HepG2 (cell line): ENCODE data around the gene MTOR. TPM values are rescaled to one million over a fixed set of nuclear protein-coding genes. Genes with fewer than 3 reads are reported as not detected.

ENCODE experiments used
- ATAC-seq: fragments of 200-7000 bp; cut with Tn5 transposase; 3 replicates; pipeline ENCODE4 v1.9.1; 2020; ENCODE audit warnings: mild to moderate bottlenecking, moderate library complexity
- BruUV-seq: library from RNA; stranded (reverse); fragments of 400-500 nt; replicated peaks from 2 replicates; lab custom pipeline; 2021; lab: Mats Ljungman, UMichigan
- CTCF ChIA-PET: fragments of 300-600 bp; formaldehyde crosslinking; extraction: SDS; loops from one replicate; lab custom pipeline; 2021; ENCODE audit warnings: low total read pairs, inconsistent platforms, low intra/inter-chr PET ratio; lab: Yijun Ruan, JAX
- POLR2A ChIA-PET: fragments of 350-600 bp; sonication (Branson Sonifier 250); formaldehyde crosslinking; loops from one replicate; lab custom pipeline; 2020; ENCODE audit warnings: antibody characterized with exemption, inconsistent platforms; lab: Yijun Ruan, JAX
- DNase-seq: peaks from one replicate; pipeline ENCODE4 v3.0.0-alpha.2; 2015; ENCODE audit warnings: low spot score
- FAIRE-seq: peaks from 3 replicates; lab custom pipeline; 2011; peaks lifted over from hg19 to GRCh38; lab: Jason Lieb, UNC
- H2AFZ ChIP-seq: one replicate; pipeline ENCODE4 v1.6.1; 2011; ENCODE audit warnings: low read length, inconsistent platforms
- H3K27ac ChIP-seq: fragments of 300-600 bp; 3 replicates; pipeline ENCODE4 v1.8.0; 2011; ENCODE audit warnings: mixed run types, mild to moderate bottlenecking, mixed read lengths, low read length, inconsistent platforms; ENCODE audit not compliant: insufficient read depth; ENCODE audit errors: extremely low read length
- H3K27me3 ChIP-seq, 2 experiments: fragments of 200-600 bp in 1 of 2; 2 replicates in 1 of 2; 3 replicates in 1 of 2; pipeline versions ENCODE4 v1.6.0 to v1.8.0; 2011; ENCODE audit warnings: low read length in 2 of 2, mild to moderate bottlenecking in 2 of 2, moderate library complexity in 2 of 2, inconsistent platforms in 1 of 2; ENCODE audit not compliant: insufficient read depth in 2 of 2, control insufficient read depth in 1 of 2
- H3K36me3 ChIP-seq, 2 experiments: fragments of 200-600 bp in 1 of 2; replicated peaks in 1 of 2; 2 replicates in 1 of 2; 3 replicates in 1 of 2; pipeline versions ENCODE4 v1.5.1 to v1.8.0; 2011; ENCODE audit warnings: low read length in 2 of 2, inconsistent platforms in 1 of 2; ENCODE audit not compliant: insufficient read depth in 2 of 2, control insufficient read depth in 1 of 2
- H3K4me1 ChIP-seq: 2 replicates; pipeline ENCODE4 v1.5.1; 2012; ENCODE audit warnings: low read length, inconsistent platforms; ENCODE audit not compliant: insufficient read depth
- H3K4me2 ChIP-seq: 2 replicates; pipeline ENCODE4 v1.6.0; 2011; ENCODE audit warnings: low read depth, low read length, inconsistent platforms
- H3K4me3 ChIP-seq, 3 experiments: fragments of 200-600 bp in 1 of 3; sonication (generic), shearing (Covaris generic) in 1 of 3; replicated peaks in 1 of 3; 2 replicates each; pipeline ENCODE4 v1.5.1; 2011 to 2016; ENCODE audit warnings: low read length in 3 of 3, inconsistent platforms in 2 of 3, low read depth in 2 of 3, mild to moderate bottlenecking in 2 of 3, control low read depth in 1 of 3, mixed read lengths in 1 of 3; ENCODE audit not compliant: insufficient read depth in 1 of 3
- H3K79me2 ChIP-seq: one replicate; pipeline ENCODE4 v1.6.1; 2011; ENCODE audit warnings: low read length, inconsistent platforms; ENCODE audit not compliant: insufficient read depth
- H3K9ac ChIP-seq: 2 replicates; pipeline ENCODE4 v1.6.0; 2011; ENCODE audit warnings: mild to moderate bottlenecking, low read depth, low read length, inconsistent platforms; ENCODE audit not compliant: insufficient read depth
- H3K9me3 ChIP-seq: 2 replicates; pipeline ENCODE4 v1.5.1; 2012; ENCODE audit warnings: mild to moderate bottlenecking, low read length
- H4K20me1 ChIP-seq: 2 replicates; pipeline ENCODE4 v1.6.0; 2011; ENCODE audit warnings: inconsistent platforms, mild to moderate bottlenecking, low read length, moderate library complexity; ENCODE audit not compliant: insufficient read depth
- CEBPZ ChIP-seq: IDR thresholded peaks from 2 replicates; pipeline ENCODE4 v1.6.1; 2012; ENCODE audit warnings: low read length, improper control_type of control experiment
- IRX3 ChIP-seq: sonication (generic); formaldehyde crosslinking; IDR thresholded peaks from 2 replicates; pipeline ENCODE4 v1.8.1; 2023; ENCODE audit warnings: mild to moderate bottlenecking, low read depth, missing genetic modification reagents, borderline replicate concordance
- KDM3A ChIP-seq: IDR thresholded peaks from 2 replicates; pipeline ENCODE4 v1.6.1; 2018; ENCODE audit warnings: low read depth, missing compliant biosample characterization
- NFE2 ChIP-seq: sonication (generic); formaldehyde crosslinking; IDR thresholded peaks from 2 replicates; pipeline ENCODE4 v1.4.0; 2020; ENCODE audit warnings: missing genetic modification reagents
- RAD21 ChIP-seq: fragments of 450-650 bp; formaldehyde crosslinking; IDR thresholded peaks from 2 replicates; pipeline ENCODE4 v1.5.0; 2020; ENCODE audit warnings: mild to moderate bottlenecking
- TBX3 ChIP-seq: fragments of 450-650 bp; IDR thresholded peaks from 2 replicates; pipeline ENCODE4 v1.6.1; 2017; ENCODE audit warnings: antibody characterized with exemption, mild to moderate bottlenecking, inconsistent platforms, borderline replicate concordance
- TEAD3 ChIP-seq: optimal IDR thresholded peaks from 2 replicates; pipeline ENCODE3; 2016; ENCODE audit warnings: borderline replicate concordance
- ZMYM3 ChIP-seq: sonication (generic); formaldehyde crosslinking; IDR thresholded peaks from 2 replicates; pipeline ENCODE4 v1.5.1; 2020; ENCODE audit warnings: mild to moderate bottlenecking, missing genetic modification reagents
- ZNF660 ChIP-seq: sonication (generic); formaldehyde crosslinking; IDR thresholded peaks from 2 replicates; pipeline ENCODE4 v1.5.1; 2020; ENCODE audit warnings: mild to moderate bottlenecking, low read depth, missing genetic modification reagents, borderline replicate concordance
- ZNF713 ChIP-seq: sonication (generic); formaldehyde crosslinking; IDR thresholded peaks from 2 replicates; pipeline ENCODE4 v1.4.0; 2020; ENCODE audit warnings: mild to moderate bottlenecking, missing genetic modification reagents
- WGBS: methylation state at CpG from one replicate; pipeline ENCODE4 v1.1.6; 2017; ENCODE audit warnings: low lambda C conversion rate; 5-methylcytosine and 5-hydroxymethylcytosine counted together
- in situ Hi-C: cut with HindIII; loops from 2 replicates; pipeline ENCODE4 v1.10.0; 2017; ENCODE audit warnings: low pct_unique_long_range_greater_than_20kb; ENCODE audit not compliant: extremely low pct_ligation_motif_present
- intact Hi-C: fragments of 100-400 bp; cut with micrococcal nuclease; formaldehyde crosslinking; loops from one replicate; pipeline ENCODE4 v1.10.0; 2022; ENCODE audit not compliant: unreplicated experiment
- polyA plus RNA-seq, 8 experiments: library from polyadenylated mRNA; depleted of rRNA in 3 of 8; stranded (reverse) in 7 of 8; unstranded in 1 of 8; fragments of >200 nt; fragmentation: Illumina TruSeq in 4 of 8; extraction: Trizol in 4 of 8; gene quantifications; 2 replicates each; pipeline versions ENCODE4 v1.2.1 to v1.2.3, GENCODE V29; 2011 to 2016; ENCODE audit warnings: low read depth in 4 of 8, missing spikeins in 1 of 8, mixed read lengths in 1 of 8; ENCODE audit not compliant: insufficient read depth in 1 of 8
- total RNA-seq, 5 experiments: library from RNA; depleted of rRNA; stranded (reverse); fragments of >200 nt; fragmentation: Illumina TruSeq; extraction: Trizol; gene quantifications; 2 replicates each; pipeline ENCODE4 v1.2.3, GENCODE V29; 2016; ENCODE audit warnings: low read depth in 1 of 5

Gene MTOR
- total and polyA plus RNA-seq, 2 of the 13 experiments (the other 11 are each of a cell fraction or from before 2014, with no cell fraction given) = 24.6 to 34.6 TPM

GRCh38 chr1:11281518-11282331 is 19.4 kb upstream of the MTOR start (continued):
- TF ChIP-seq TBX3 (no peak), KDM3A (CRISPR knock-in tag) (no peak)

- Histone ChIP-seq H3K27me3 (no peaks in the 10 kb centered on the region), H3K79me2 (peaks cover 17% of the 10 kb centered on the region), H3K4me3 (no peak overlapping the region), H2AFZ (no peak overlapping the region), H3K4me2 (no peak overlapping the region), H3K27ac (no peak overlapping the region), H3K9ac (no peak overlapping the region), H3K9me3 (no peaks in the 10 kb centered on the region), H3K36me3 (peaks cover 22 to 37% of the 10 kb centered on the region in 2 experiments), H3K4me1 (peaks cover 7% of the 10 kb centered on the region), H4K20me1 (no peaks in the 10 kb centered on the region)
- DNase-seq (no peak), ATAC-seq (no peak), FAIRE-seq (no peak)
- in situ Hi-C loops = no loop called here
- WGBS = 95% methylated on average over 4 of the region's 4 CpGs
- TF ChIP-seq ZNF660 = no peak
- no peak for TF ChIP-seq CEBPZ
- no peak for TF ChIP-seq TEAD3 (CRISPR knock-in tag)
- no peak for TF ChIP-seq IRX3 (CRISPR knock-in tag)
- no peak for TF ChIP-seq NFE2
- no peak for TF ChIP-seq ZNF713
- no peak for TF ChIP-seq ZMYM3 (CRISPR knock-in tag)
- no peak for TF ChIP-seq RAD21 (CRISPR knock-in tag)
- ChIA-PET CTCF (no interaction called here), POLR2A (interaction anchor here (1.2 kb wide), 2 partner anchors 8 to 18 kb away, joined by 6 to 7 read pairs; partner anchors contain the start of gene MTOR)
- BruUV-seq = no TSS peak
- intact Hi-C loops = no loop called here
Observed at GRCh38 chr1:11280719-11281376, 18.5 kb upstream of the MTOR start.
